PC-9 (cell line): ENCODE measurements around the gene RTL10. TPM values are rescaled to one million over a fixed set of nuclear protein-coding genes. Genes with fewer than 3 reads are reported as not detected.

ENCODE experiments used
- BruUV-seq: library from RNA; stranded (reverse); fragments of 400-500 nt; replicated peaks from 2 replicates; lab custom pipeline; 2021; lab: Mats Ljungman, UMichigan
- CTCF ChIA-PET: fragments of 300-600 bp; sonication (Branson Sonifier 250); formaldehyde crosslinking; loops from one replicate; lab custom pipeline; 2022; ENCODE audit warnings: antibody characterized with exemption; lab: Charles Lee
- POLR2A ChIA-PET: fragments of 300-600 bp; sonication (Branson Sonifier 250); formaldehyde crosslinking; loops from one replicate; lab custom pipeline; 2022; ENCODE audit warnings: antibody characterized with exemption; ENCODE audit not compliant: unreplicated experiment; lab: Charles Lee
- DNase-seq, 2 experiments: peaks; one replicate each; pipeline versions ENCODE4 v3.0.0 to v3.0.0-alpha.2; 2015 to 2022; ENCODE audit warnings: mixed read lengths in 1 of 2
- H2AFZ ChIP-seq: fragments of 200-600 bp; sonication (generic); 2 replicates; pipeline ENCODE4 v1.8.1; 2017; ENCODE audit warnings: antibody characterized with exemption
- H3F3A ChIP-seq: fragments of 200-600 bp; sonication (generic); 2 replicates; pipeline ENCODE4 v1.8.1; 2017; ENCODE audit warnings: antibody characterized with exemption, mild to moderate bottlenecking, low read depth; ENCODE audit not compliant: insufficient read depth
- H3K27ac ChIP-seq: fragments of 200-600 bp; sonication (generic); 2 replicates; pipeline ENCODE4 v1.6.1; 2016; ENCODE audit warnings: mixed run types
- H3K27me3 ChIP-seq: fragments of 200-600 bp; sonication (generic); 2 replicates; pipeline ENCODE4 v1.6.1; 2016; ENCODE audit warnings: low read depth, mixed run types; ENCODE audit not compliant: insufficient read depth
- H3K36me3 ChIP-seq: fragments of 200-600 bp; sonication (generic); 2 replicates; pipeline ENCODE4 v1.6.1; 2016; ENCODE audit warnings: low read depth, mixed run types
- H3K4me1 ChIP-seq: fragments of 200-600 bp; sonication (generic); replicated peaks from 2 replicates; pipeline ENCODE4 v1.6.1; 2016; ENCODE audit warnings: mixed run types; ENCODE audit not compliant: insufficient read depth
- H3K4me2 ChIP-seq: fragments of 200-600 bp; sonication (generic); 2 replicates; pipeline ENCODE4 v1.6.1; 2017; ENCODE audit warnings: mixed run types
- H3K4me3 ChIP-seq: fragments of 200-600 bp; sonication (generic); 2 replicates; pipeline ENCODE4 v1.6.1; 2016; ENCODE audit warnings: mixed run types
- H3K79me2 ChIP-seq: fragments of 200-600 bp; sonication (generic); 2 replicates; pipeline ENCODE4 v1.6.1; 2017; ENCODE audit warnings: low read depth, mixed run types
- H3K9me2 ChIP-seq: fragments of 200-600 bp; sonication (generic); 2 replicates; pipeline ENCODE4 v1.8.1; 2017; ENCODE audit warnings: mild to moderate bottlenecking; ENCODE audit not compliant: insufficient read depth
- H3K9me3 ChIP-seq: fragments of 200-600 bp; sonication (generic); 2 replicates; pipeline ENCODE4 v1.8.1; 2016; ENCODE audit warnings: low read depth; ENCODE audit not compliant: insufficient read depth
- H4K20me1 ChIP-seq: fragments of 200-600 bp; sonication (generic); 2 replicates; pipeline ENCODE4 v1.8.1; 2017; ENCODE audit not compliant: insufficient read depth
- EZH2 ChIP-seq: fragments of 200-600 bp; sonication (generic); IDR thresholded peaks from 2 replicates; pipeline ENCODE4 v1.8.0; 2017; ENCODE audit warnings: antibody characterized with exemption, low read depth
- intact Hi-C: fragments of 100-400 bp; cut with micrococcal nuclease; formaldehyde crosslinking; loops from one replicate; pipeline ENCODE4 v1.10.0; 2022; ENCODE audit not compliant: unreplicated experiment
- total RNA-seq: library from RNA; stranded (reverse); gene quantifications from 2 replicates; pipeline ENCODE4 v1.2.3, GENCODE V29; 2021
- TF ChIP-seq, protein P1 (sequence below): fragments of 200-600 bp; sonication (generic); conservative IDR thresholded peaks from 2 replicates; pipeline ENCODE4 v1.6.1; 2017; ENCODE audit warnings: mixed run types, antibody characterized with exemption, mild to moderate bottlenecking, moderate library complexity

Gene RTL10
- total RNA-seq, 1 experiment from 2014 or later, result 23.5 TPM

GRCh38 chr22:19866665-19867009 is 12.0 kb upstream of the RTL10 start:
- Histone ChIP-seq H3K27ac (no peak overlapping the region), H2AFZ (no peak overlapping the region), H3K4me2 (no peak overlapping the region), H4K20me1 (no peaks in the 10 kb centered on the region), H3K4me3 (no peak overlapping the region), H3K9me2 (no peaks in the 10 kb centered on the region), H3K79me2 (no peaks in the 10 kb centered on the region), H3F3A (no peaks in the 10 kb centered on the region), H3K36me3 (no peaks in the 10 kb centered on the region), H3K9me3 (no peaks in the 10 kb centered on the region), H3K27me3 (no peaks in the 10 kb centered on the region), H3K4me1 (no peaks in the 10 kb centered on the region)
- TF ChIP-seq EZH2, result no peak
- TF ChIP-seq, protein P1, sequence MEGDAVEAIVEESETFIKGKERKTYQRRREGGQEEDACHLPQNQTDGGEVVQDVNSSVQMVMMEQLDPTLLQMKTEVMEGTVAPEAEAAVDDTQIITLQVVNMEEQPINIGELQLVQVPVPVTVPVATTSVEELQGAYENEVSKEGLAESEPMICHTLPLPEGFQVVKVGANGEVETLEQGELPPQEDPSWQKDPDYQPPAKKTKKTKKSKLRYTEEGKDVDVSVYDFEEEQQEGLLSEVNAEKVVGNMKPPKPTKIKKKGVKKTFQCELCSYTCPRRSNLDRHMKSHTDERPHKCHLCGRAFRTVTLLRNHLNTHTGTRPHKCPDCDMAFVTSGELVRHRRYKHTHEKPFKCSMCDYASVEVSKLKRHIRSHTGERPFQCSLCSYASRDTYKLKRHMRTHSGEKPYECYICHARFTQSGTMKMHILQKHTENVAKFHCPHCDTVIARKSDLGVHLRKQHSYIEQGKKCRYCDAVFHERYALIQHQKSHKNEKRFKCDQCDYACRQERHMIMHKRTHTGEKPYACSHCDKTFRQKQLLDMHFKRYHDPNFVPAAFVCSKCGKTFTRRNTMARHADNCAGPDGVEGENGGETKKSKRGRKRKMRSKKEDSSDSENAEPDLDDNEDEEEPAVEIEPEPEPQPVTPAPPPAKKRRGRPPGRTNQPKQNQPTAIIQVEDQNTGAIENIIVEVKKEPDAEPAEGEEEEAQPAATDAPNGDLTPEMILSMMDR, result no peak
- BruUV-seq, result no TSS peak
- CTCF ChIA-PET, result no interaction called here
- POLR2A ChIA-PET, result no interaction called here
- no peak for DNase-seq
- intact Hi-C loops, result no loop called here

DNA sequence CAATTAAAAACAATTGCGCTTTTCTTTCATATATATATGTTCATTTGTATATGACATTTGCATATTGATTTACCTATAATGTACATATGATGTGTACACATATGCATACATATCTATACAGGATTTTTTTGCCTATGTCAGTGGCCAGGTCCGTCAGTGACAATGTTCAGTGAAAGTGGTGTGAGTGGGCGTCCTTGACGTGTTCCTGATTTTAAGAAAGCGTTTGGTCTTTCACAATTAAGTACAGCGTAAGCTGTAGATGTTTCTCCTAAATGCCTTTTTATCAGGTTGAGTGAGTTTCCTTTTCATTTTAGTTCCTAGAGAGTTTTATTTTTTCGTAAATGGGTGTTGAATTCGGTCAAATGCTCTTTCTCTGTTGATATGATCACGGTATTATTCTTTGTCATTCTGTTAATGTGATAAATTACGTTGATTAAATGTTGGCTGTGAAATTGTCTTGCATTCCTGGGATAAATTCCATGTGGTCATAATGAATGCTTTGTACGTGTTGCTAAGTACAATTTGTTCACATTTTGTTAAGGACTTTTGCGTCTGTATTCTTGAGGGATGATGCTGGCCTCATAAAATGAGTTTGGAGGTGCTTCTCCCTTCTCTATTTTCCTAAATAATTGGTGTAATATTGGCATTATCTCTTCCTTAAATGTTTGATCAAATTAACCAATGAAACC is 10.6 kb upstream of the RTL10 start:
- intact Hi-C loops, result no loop called here
- BruUV-seq, result no TSS peak

DNA sequence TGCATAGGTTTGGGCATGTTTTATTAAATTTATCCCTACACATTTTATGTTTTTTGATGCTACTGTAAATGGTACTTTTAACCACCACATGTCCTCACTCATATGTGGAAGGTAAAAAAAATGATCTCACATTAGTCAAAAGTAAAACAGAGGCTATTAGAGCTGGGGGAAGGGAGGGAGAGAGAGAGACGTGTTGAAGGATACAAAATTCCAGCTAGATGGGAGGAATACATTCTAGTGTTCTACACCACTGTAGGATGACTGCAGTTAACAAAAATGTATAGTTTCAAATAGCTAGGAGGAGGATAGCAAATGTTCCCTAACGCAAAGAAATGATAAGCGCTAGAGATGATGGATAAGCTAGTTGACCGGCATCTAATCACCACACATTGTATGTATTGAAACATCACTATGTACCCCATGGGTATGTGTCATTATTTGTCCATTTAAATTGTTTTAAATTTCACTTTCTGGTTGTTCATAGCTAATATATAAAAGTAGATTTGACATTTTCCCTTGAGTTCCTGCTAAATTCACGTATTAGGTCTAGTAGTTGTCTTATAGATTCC is 9.9 kb upstream of the RTL10 start:
- Histone ChIP-seq H3K27me3 (no peaks in the 10 kb centered on the region), H3K27ac (no peak overlapping the region), H3K4me1 (no peaks in the 10 kb centered on the region), H3K9me2 (no peaks in the 10 kb centered on the region), H3K4me2 (no peak overlapping the region), H3K4me3 (no peak overlapping the region), H4K20me1 (no peaks in the 10 kb centered on the region), H2AFZ (no peak overlapping the region), H3K36me3 (no peaks in the 10 kb centered on the region), H3K79me2 (no peaks in the 10 kb centered on the region), H3K9me3 (no peaks in the 10 kb centered on the region), H3F3A (no peaks in the 10 kb centered on the region)
- TF ChIP-seq, protein P1, result no peak
- TF ChIP-seq EZH2, result no peak
- BruUV-seq, result no TSS peak
- DNase-seq, result no peak
- ChIA-PET POLR2A (no interaction called here), CTCF (no interaction called here)
- intact Hi-C loops, result no loop called here

More for the DNA sequence above, 10.6 kb upstream of the RTL10 start:
- Histone ChIP-seq H3K36me3 (no peaks in the 10 kb centered on the region), H3K4me2 (no peak overlapping the region), H3K79me2 (no peaks in the 10 kb centered on the region), H4K20me1 (no peaks in the 10 kb centered on the region), H3K9me3 (no peaks in the 10 kb centered on the region), H3K27ac (no peak overlapping the region), H3K9me2 (no peaks in the 10 kb centered on the region), H3K4me3 (no peak overlapping the region), H3F3A (no peaks in the 10 kb centered on the region), H2AFZ (no peak overlapping the region), H3K4me1 (no peaks in the 10 kb centered on the region), H3K27me3 (no peaks in the 10 kb centered on the region)
- DNase-seq, result no peak
- ChIA-PET CTCF (interaction anchor here (0.6 kb wide), 1 partner anchor 929 kb away, joined by 3 read pairs; no protein-coding TSS in a partner anchor), POLR2A (no interaction called here)
- TF ChIP-seq EZH2, result no peak
- TF ChIP-seq, protein P1, result no peak
